NCI-H345 treated with DMSO at 0.1 percent for 48 hours (cell line): Measurements from ENCODE around the gene RBBP9.
"Not testable (repeated sequence)": the region's sequence is repeated elsewhere in the genome, so short reads cannot be mapped to it uniquely, and the experiment has no call there.

Source experiments
- DNase-seq: peaks from one replicate; lab custom pipeline; 2025; ENCODE audit not compliant: unreplicated experiment; lab: John Stamatoyannopoulos, UW

Gene RBBP9

DNA sequence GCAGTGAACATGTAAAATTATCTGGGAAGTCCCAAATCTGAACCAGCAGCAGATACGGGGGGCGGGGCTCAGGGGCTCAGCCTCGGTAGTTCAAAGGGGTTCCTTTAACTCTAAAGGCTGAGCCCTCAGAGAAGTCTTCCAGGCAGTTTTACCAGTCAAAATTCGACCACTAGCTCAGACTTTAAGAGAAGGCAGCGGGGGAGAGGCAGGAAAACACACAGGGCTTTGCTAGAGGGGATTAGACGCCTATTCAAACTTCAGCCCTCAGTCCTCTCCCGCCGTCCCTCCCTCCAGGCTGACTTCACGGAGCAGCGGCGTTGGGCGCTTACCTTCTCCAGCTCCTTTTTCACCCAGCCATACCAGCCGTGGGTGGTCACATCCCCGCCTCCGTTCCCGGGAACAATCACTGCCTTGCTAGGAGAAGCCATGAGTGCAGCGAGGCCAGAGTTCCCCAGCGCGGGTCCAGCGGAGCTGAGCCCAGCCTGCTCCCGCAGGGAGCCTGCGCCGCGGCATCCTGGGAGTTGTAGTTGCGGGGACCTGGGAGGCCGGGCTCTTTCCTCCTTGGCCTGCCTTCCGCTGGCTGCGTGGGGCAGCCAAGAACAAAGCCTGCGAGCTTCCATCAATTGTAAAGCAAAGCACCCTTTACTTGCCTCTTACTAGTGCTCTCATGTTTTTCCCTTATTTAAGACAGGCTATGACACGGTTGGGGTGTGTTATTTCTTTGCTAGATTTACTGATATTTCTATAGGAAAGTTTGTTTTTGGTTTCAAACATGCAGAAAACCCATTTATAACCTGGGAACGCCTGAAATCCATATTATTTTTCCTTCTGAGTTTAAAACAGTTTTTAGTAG, at the start of gene RBBP9:
TSS of gene RBBP9 (minus strand) at position 486 of the 853 bp plus-strand sequence. CDS start at position 428, 58 bp downstream.
- peak; percentile 90 for DNase-seq

GRCh38 chr20:18545566-18545965, 48.5 kb upstream of the RBBP9 start:
- no peak for DNase-seq

GRCh38 chr20:18543932-18544331, 46.9 kb upstream of the RBBP9 start:
- peak; percentile 99 for DNase-seq

DNA sequence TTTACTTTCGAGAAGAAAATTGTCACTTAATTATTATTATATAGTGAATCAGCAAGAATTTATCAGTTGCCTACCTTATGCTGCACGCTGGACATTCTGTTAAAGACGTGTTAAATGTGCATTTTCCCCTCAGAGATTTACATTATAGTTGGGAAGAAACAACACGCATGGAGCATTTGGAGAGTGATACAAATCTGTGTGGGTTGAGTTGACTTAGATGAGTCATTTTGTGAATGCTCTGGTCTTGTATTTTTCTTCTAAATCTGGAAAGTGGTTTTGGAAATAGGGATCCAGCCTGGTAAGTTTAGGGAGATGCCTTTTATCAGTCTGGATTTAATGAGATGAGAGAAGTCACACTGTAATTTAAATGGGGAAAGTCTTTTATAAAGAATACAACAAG, 46.2 kb upstream of the RBBP9 start:
- no peak for DNase-seq

DNA sequence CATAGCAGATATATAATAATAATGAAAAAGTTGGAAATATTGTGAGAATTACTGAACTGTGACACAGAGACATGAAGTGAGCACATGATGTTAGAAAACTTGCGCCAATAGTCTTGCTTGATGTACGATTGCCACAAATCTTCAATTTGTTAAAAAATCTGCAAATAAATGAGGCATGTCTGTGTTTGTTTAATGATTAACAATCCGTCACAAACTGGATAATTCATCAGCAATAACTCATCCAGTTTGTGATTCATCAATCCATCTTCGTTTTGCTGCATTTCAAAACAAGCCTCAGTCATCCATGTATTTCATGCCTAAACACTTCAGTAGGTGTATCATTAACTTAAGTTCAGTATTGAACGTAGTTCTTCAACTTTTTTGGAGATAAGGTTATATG, 44.7 kb upstream of the RBBP9 start:
- DNase-seq: no peak

GRCh38 chr20:18537651-18538050, 40.6 kb upstream of the RBBP9 start:
- DNase-seq: no peak

- no peak for DNase-seq
Observed at GRCh38 chr20:18533978-18534644, 37.1 kb upstream of the RBBP9 start.

DNA sequence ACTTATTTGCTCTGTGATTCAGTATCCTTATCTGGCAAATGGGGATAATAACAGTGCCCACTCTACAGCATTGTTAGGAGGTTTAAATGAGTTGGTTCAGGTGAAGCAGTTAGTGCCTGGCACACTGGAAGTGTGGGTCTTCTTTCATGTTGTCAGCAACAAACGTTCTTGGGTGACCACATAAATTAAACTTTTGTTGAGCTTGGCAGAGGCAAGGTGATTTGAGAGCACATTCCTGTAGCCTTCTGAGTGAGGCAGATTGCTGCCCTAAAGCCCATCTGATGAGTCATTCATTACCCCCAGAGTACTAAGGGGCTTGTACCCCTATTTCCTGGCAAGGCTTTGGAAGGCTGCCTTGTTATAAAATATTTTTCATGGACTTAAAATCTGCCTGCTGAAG, 36.5 kb upstream of the RBBP9 start:
- no peak for DNase-seq

GRCh38 chr20:18532626-18533025, 35.6 kb upstream of the RBBP9 start:
- DNase-seq: no peak

DNA sequence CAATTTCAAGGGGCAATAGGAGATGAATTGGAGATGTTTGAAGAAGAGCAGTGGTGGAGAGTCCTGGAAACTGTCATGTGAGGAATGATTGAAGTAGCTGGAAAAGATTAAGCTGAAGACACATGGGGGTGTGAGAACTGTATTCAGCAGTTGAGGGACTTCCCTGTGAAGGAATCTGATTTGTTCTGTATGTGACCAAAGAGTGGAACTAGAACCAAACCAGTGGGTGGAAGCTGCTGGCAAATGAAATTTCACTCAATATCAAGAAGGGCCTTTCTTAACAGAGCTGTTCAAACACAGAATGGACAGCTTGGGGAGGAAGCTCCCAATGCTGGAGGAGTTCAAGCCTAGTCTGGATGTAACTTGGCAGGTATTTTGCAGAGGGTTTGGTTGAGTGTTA, 32.0 kb upstream of the RBBP9 start:
- DNase-seq: no peak

- no peak for DNase-seq
Observed at GRCh38 chr20:18527836-18528235, 30.8 kb upstream of the RBBP9 start.

DNA sequence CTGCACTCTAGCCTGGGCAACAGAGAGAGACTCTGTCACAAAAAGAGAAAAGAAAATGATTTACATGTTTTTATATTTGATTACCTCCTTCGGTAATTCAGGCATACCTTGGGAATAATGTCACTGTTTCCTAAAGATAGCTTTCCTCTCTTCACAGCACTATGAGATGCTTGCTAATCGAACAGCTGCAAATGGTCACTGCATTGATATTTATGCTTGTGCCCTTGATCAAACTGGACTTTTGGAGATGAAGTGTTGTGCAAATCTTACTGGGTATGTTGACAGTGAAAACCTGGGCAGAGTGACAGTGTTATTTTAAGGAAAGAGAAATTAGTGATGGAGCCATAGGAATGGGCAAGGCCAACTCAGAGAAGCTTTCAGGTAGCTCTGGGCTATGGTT, 30.3 kb upstream of the RBBP9 start:
- DNase-seq: no peak

GRCh38 chr20:18526761-18527160, 29.7 kb upstream of the RBBP9 start:
- not testable (repeated sequence) for DNase-seq

- no peak for DNase-seq
Observed at GRCh38 chr20:18524646-18525045, 27.6 kb upstream of the RBBP9 start.

DNA sequence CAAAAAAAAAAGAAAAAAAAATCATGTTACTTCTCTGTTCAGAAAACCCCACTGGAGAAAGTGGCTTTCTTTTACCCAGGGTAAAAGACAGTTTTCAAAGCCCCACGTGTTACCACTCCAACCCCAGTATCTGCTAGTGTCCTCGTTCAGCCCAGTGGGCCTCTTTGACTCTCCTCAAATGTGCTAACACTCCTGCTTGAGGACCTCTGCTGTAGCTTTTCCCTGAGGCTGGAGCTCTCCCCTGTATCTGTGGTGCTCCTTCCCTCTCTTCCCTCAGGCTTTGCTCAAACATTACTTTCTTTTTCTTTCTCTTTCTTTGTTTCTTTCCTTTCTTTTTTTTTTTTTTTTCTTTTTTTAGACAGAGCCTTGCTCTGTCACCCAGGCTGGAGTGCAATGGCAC, 26.0 kb upstream of the RBBP9 start:
- DNase-seq: no peak

DNA sequence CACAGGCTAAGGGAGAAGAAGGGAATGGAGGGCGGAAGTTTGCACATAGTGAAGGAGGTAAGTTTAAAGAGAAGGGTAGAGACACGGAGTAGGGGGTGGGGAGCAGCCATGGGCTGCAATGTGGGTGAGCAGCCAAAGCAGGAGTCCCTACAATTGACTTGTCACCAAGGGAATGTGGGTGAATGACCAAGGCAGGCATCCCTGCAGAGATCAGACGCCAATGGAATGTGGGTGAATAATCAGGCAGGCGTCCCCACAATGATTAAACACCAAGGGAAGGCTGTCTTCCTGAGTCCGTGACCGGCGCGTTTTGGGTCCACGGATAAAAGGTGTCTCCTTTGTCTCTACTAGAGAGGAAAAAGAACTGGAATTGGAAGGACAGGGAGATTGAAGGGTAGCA, 25.0 kb upstream of the RBBP9 start:
- DNase-seq: not testable (repeated sequence)

GRCh38 chr20:18515973-18516372, 18.9 kb upstream of the RBBP9 start:
- DNase-seq: no peak

DNA sequence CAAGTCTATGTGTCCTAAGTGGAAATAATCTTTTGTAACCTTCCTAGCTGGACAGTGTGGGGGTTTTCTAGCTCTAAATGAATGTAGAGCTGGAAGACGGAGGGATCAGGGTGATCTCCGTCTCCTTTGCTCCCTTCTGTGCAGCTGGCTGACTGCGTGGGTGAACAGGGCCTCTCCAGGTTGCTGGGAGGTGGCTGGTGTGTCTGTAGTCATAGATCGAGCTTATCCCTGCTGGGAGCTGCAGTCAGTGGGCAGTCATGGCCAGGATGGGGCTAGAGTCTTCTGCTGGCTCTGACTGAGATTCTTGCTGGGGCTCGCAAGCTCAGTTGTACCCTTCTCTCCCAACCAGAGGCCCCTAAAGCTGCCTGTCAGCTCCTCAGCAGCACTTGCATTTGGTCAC, 17.1 kb upstream of the RBBP9 start:
- DNase-seq: no peak

- no peak for DNase-seq
Observed at GRCh38 chr20:18513208-18513607, 16.2 kb upstream of the RBBP9 start.

DNA sequence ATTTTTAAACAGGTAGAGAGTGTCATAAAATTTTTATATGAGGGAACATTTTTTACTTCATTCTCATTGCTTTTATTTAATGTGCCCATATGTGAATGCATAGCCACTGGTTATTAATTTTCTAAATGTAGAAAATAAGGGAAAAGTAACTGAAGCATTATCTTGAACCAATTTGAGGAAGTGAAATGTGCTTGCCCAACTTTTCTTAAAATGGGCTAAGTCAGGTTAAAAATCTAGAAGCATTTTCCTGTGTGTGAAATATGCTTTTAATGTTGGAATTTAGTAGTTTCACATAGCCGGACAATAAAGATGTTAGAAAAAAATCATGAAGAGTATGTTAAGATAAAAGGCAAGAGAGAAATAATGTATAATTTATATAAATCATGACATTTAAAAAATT, 14.5 kb upstream of the RBBP9 start:
- no peak for DNase-seq

DNA sequence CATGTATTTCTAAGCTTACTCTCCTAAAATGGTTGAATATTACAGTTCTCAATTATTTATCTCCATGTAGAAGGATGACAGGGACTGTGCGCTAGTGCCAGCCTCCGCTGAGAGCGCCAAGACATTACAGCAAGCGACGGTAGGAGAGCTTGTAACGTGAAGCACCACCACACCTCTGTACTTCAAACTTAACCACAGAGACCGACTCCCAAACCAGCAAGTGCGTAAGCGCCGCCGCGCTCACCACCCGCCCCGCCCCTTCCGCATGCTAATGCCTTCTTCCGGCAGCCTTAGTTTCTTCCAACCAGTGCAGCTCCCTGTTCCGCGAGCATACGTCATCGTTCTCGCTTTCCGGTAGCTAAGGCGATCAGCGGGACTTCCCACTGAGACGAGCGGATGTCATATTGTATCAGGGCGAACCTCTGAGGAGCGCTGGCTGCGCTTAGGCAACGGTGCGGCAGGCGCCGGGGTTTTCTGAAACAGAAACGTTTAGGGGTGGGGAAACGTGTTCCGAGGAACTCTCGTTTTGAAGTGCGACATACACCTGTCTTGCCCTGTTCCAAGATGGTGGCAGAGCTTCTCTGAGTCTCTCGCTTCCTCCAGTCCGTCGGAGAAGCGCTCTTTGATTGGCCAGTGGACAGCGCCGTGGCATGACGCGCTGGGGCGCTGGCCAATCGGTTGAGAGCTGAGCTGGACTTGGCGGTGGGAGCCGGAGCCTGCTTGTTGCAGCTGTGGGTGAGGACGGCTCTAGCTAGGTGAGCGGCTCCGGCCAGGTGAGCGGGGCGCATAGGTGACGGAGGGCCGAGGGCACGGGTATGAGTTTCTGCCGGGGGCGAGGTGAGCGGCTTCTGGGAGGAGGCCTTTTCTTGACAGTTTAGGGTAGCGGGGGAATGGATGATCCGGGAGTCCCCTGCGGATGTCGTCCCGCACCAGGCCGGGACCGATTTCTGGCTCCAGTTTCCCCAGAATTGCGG, 10.5 kb upstream of the RBBP9 start, which contains the start of gene SEC23B:
TSS of gene SEC23B (plus strand) at position 723 of the 974 bp plus-strand sequence. CDS start 2,896 bp downstream, outside the sequence.
- DNase-seq: peak; percentile 99
